Psoas muscle (tissue), 8 donors: ENCODE results near the gene RNLS. TPM values are rescaled to one million over a fixed set of nuclear protein-coding genes. Genes with fewer than 3 reads are reported as not detected.

Source experiments
- ATAC-seq, 4 donors: fragments of 200-7000 bp; cut with Tn5 transposase; one replicate each; pipeline ENCODE4 v1.9.1; 2020; ENCODE audit warnings: moderate library complexity in 3 of 4, mild to moderate bottlenecking in 2 of 4
- DNase-seq, 2 donors: peaks; one replicate each; pipeline ENCODE4 v3.0.0-alpha.2; 2020
- H3K27ac ChIP-seq: fragments of 200-600 bp; one replicate; pipeline ENCODE4 v1.8.0; 2022
- H3K27me3 ChIP-seq, 3 donors: fragments of 200-600 bp in 1 of 3; one replicate each; pipeline versions ENCODE4 v1.6.1 to v1.8.0; 2013 to 2022; ENCODE audit warnings: low read length in 2 of 3, mild to moderate bottlenecking in 2 of 3, moderate library complexity in 1 of 3; ENCODE audit not compliant: insufficient read depth in 3 of 3
- H3K36me3 ChIP-seq, 2 donors: fragments of 200-600 bp in 1 of 2; one replicate each; pipeline versions ENCODE4 v1.6.1 to v1.8.0; 2013 to 2022; ENCODE audit warnings: low read depth in 1 of 2, mild to moderate bottlenecking in 1 of 2, moderate library complexity in 1 of 2; ENCODE audit not compliant: insufficient read depth in 1 of 2
- H3K4me1 ChIP-seq: fragments of 200-600 bp; one replicate; pipeline ENCODE4 v1.8.0; 2022
- H3K4me3 ChIP-seq: fragments of 200-600 bp; one replicate; pipeline ENCODE4 v1.8.0; 2022; ENCODE audit warnings: mild to moderate bottlenecking
- H3K9me3 ChIP-seq: fragments of 200-600 bp; one replicate; pipeline ENCODE4 v1.8.0; 2022
- WGBS, 3 donors: extraction: QIAGEN DNeasy Blood & Tissue Kit; methylation state at CpG; one replicate each; pipeline versions ENCODE4 v1.1.6 to v1.1.7; 2013; 5-methylcytosine and 5-hydroxymethylcytosine counted together
- intact Hi-C, 2 donors: fragments of 100-400 bp; cut with DNase I; formaldehyde crosslinking; loops; one replicate each; pipeline versions ENCODE4 v1.11.0 to v1.14.2; 2022
- polyA plus RNA-seq, 3 donors: library from polyadenylated mRNA; stranded (reverse); fragments of 200-250 nt; gene quantifications; one replicate each; pipeline ENCODE4 v1.2.3, GENCODE V29; 2013
- total RNA-seq, 4 donors: library from RNA; stranded (reverse); fragmentation: NEBNext Ultra II Directional in 2 of 4; extraction: Animal tissue kit (Norgen Biotek cat#: 25700) in 2 of 4; gene quantifications; one replicate each; pipeline versions ENCODE4 v1.2.1 to v1.2.4, GENCODE V29; 2021 to 2023
- TF ChIP-seq, protein P1 (sequence below): fragments of 200-600 bp; IDR thresholded peaks from one replicate; pipeline ENCODE4 v1.8.0; 2022; ENCODE audit warnings: antibody characterized with exemption
- donor health status: healthy with polysubstance abuse.
- donor health status: DM: no; HTN: no; CAD: no; lungs with moderate emphysema.
- donor health status: Bipolar disorder and iron deficiency.
- donor health status: healthy.
- donor health status: DM: yes; HTN: yes; CAD: no.
- donor health status: DM: no; HTN: no; CAD: no.
- donor health status: DM: no; HTN: no; CAD: no.
- donor health status: DM: yes; HTN: yes; CAD: no.

The RNLS gene
- total and polyA plus RNA-seq, 7 donors = 3.0 to 9.2 (median 6.7) TPM

GRCh38 chr10:88374392-88375175, 208.5 kb downstream of the RNLS start:
- Histone ChIP-seq H3K4me1 (no peaks in the 10 kb centered on the region), H3K27me3 (no peaks in the 10 kb centered on the region), H3K27ac (no peak overlapping the region), H3K4me3 (no peak overlapping the region), H3K36me3 (no peaks in the 10 kb centered on the region), H3K9me3 (no peaks in the 10 kb centered on the region)
- DNase-seq = no peak
- ATAC-seq = no peak
- intact Hi-C loops = no loop called here
- WGBS, 3 donors = 80 to 92% (median 84%) methylated on average over 4 of the region's 4 CpGs
- TF ChIP-seq, protein P1, sequence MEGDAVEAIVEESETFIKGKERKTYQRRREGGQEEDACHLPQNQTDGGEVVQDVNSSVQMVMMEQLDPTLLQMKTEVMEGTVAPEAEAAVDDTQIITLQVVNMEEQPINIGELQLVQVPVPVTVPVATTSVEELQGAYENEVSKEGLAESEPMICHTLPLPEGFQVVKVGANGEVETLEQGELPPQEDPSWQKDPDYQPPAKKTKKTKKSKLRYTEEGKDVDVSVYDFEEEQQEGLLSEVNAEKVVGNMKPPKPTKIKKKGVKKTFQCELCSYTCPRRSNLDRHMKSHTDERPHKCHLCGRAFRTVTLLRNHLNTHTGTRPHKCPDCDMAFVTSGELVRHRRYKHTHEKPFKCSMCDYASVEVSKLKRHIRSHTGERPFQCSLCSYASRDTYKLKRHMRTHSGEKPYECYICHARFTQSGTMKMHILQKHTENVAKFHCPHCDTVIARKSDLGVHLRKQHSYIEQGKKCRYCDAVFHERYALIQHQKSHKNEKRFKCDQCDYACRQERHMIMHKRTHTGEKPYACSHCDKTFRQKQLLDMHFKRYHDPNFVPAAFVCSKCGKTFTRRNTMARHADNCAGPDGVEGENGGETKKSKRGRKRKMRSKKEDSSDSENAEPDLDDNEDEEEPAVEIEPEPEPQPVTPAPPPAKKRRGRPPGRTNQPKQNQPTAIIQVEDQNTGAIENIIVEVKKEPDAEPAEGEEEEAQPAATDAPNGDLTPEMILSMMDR = no peak

DNA sequence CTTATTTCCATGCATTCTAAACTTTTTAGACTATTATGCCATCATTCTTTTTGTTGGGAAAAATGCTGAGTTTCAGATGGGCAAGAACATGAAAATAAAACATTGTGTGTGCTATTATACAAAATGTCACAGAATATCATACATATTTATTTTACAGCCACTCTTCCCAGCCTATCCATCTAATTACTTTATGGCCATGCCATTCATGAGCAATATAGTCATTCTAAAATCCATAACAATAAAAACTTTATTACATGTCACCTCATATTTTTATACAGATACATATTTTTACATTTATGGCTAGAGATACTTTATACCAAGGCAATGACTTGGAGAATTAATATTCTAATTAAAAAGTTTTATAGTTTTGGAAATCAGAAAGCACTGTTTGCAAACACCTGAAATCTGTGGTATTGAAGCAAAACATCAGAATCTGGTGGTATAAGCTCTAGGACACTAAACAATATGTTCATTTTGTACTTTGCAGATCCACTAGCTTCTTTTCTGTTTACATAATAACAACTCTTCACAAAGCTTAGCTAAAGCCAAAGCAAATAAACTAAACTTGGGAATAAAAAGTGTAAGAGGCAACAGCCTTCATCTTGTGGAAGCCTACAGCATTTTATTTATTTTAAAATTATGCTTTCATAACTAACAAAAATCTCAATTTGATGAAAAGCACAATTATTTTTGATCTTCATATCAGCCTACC, 210.1 kb downstream of the RNLS start:
- DNase-seq (no peak), ATAC-seq (no peak)
- H3K27me3 ChIP-seq = no peaks in the 10 kb centered on the region
- TF ChIP-seq, protein P1 = no peak
- H3K4me3 ChIP-seq = no peak overlapping the region
- H3K4me1 ChIP-seq = no peaks in the 10 kb centered on the region
- intact Hi-C loops = no loop called here
- H3K27ac ChIP-seq = no peak overlapping the region
- H3K9me3 ChIP-seq = no peaks in the 10 kb centered on the region
- H3K36me3 ChIP-seq = no peaks in the 10 kb centered on the region

DNA sequence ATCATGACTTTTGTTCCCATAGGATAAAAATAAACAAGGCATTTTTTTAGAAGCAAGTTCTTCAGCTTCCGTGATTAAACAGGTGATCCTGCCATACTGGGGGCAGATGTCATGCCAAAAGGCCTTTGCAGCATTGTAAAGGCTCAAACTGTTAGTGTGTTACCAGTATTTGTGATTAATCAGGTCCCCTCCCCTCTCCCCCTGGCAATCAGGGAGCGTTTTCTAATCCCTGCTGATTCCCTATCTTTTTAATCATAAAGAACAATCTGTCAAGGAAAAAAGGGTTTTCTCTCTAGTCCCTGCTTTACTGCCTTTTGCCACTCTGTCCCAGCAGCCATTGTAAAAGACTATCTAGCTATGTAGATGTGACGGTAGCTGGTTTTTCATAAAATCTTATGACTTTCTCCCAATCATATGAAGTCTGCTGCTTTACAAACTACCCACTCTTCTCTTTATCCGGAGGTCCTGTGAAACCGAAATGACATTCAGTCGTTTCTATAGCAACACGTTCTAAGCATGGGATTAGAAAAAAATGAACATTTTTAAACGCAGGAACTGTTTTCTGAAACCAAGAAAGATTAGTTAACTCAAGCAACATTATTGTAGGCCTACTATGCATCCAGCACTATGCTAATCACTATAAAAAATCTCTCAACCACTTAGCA, 210.9 kb downstream of the RNLS start:
- intact Hi-C loops = no loop called here
- Histone ChIP-seq H3K9me3 (no peaks in the 10 kb centered on the region), H3K27ac (no peak overlapping the region), H3K27me3 (no peaks in the 10 kb centered on the region), H3K4me1 (no peaks in the 10 kb centered on the region), H3K36me3 (no peaks in the 10 kb centered on the region), H3K4me3 (no peak overlapping the region)
- no peak for ATAC-seq
- 72 to 75% (median 73%) methylated on average over 8 of the region's 8 CpGs for WGBS, 3 donors
- TF ChIP-seq, protein P1 = no peak
- no peak for DNase-seq

- no peaks in the 10 kb centered on the region for H3K9me3 ChIP-seq
- intact Hi-C loops = no loop called here
- no peak for DNase-seq
- 77 to 84% (median 81%) methylated on average over 2 of the region's 2 CpGs for WGBS, 3 donors
- H3K4me1 ChIP-seq = no peaks in the 10 kb centered on the region
- no peak for ATAC-seq
- no peaks in the 10 kb centered on the region for H3K27me3 ChIP-seq
- no peaks in the 10 kb centered on the region for H3K36me3 ChIP-seq
- H3K4me3 ChIP-seq = no peak overlapping the region
- TF ChIP-seq, protein P1 = no peak
- H3K27ac ChIP-seq = no peak overlapping the region
Observed at GRCh38 chr10:88370713-88371112, 212.4 kb downstream of the RNLS start.
